Smooth muscle cell (in vitro differentiated cells): ENCODE measurements around the gene TAF4. TPM values are rescaled to one million over a fixed set of nuclear protein-coding genes. Genes with fewer than 3 reads are reported as not detected.
A peak's percentile ranks its signal among the peaks of the same experiment; 100 is the strongest.

Experiments used
- DNase-seq: peaks from one replicate; lab custom pipeline; 2025; ENCODE audit not compliant: unreplicated experiment; lab: John Stamatoyannopoulos, UW
- H2AFZ ChIP-seq: fragments of 200-600 bp; sonication (generic); 2 replicates; pipeline ENCODE4 v1.6.0; 2016; ENCODE audit warnings: antibody characterized with exemption, low read depth, mild to moderate bottlenecking
- H3F3A ChIP-seq: fragments of 200-600 bp; sonication (generic); 2 replicates; pipeline ENCODE4 v1.6.0; 2017; ENCODE audit warnings: antibody characterized with exemption, low read depth
- H3K27ac ChIP-seq: fragments of 200-600 bp; sonication (generic); 2 replicates; pipeline ENCODE4 v1.5.1; 2016; ENCODE audit warnings: low read depth, mild to moderate bottlenecking
- H3K27me3 ChIP-seq: fragments of 200-600 bp; sonication (generic); 2 replicates; pipeline ENCODE4 v1.6.1; 2016; ENCODE audit warnings: low read depth, mild to moderate bottlenecking
- H3K36me3 ChIP-seq: fragments of 200-600 bp; sonication (generic); 2 replicates; pipeline ENCODE4 v1.5.1; 2016; ENCODE audit warnings: low read depth
- H3K4me1 ChIP-seq: fragments of 200-600 bp; sonication (generic); 2 replicates; pipeline ENCODE4 v1.5.1; 2016; ENCODE audit warnings: low read depth
- H3K4me2 ChIP-seq: fragments of 200-600 bp; sonication (generic); 2 replicates; pipeline ENCODE4 v1.6.0; 2016; ENCODE audit warnings: mild to moderate bottlenecking
- H3K4me3 ChIP-seq: fragments of 200-600 bp; sonication (generic); 2 replicates; pipeline ENCODE4 v1.5.1; 2016; ENCODE audit warnings: mild to moderate bottlenecking
- H3K79me2 ChIP-seq: fragments of 200-600 bp; sonication (generic); 2 replicates; pipeline ENCODE4 v1.6.0; 2016; ENCODE audit warnings: low read depth, mild to moderate bottlenecking
- H3K9ac ChIP-seq: fragments of 200-600 bp; sonication (generic); 2 replicates; pipeline ENCODE4 v1.6.0; 2016; ENCODE audit warnings: low read depth
- H3K9me3 ChIP-seq: fragments of 200-600 bp; sonication (generic); replicated peaks from 2 replicates; pipeline ENCODE4 v1.5.1; 2016; ENCODE audit warnings: low read depth
- H4K20me1 ChIP-seq: fragments of 200-600 bp; sonication (generic); 2 replicates; pipeline ENCODE4 v1.6.0; 2016; ENCODE audit warnings: low read depth
- CTCF ChIP-seq: fragments of 200-600 bp; sonication (generic); IDR thresholded peaks from 2 replicates; pipeline ENCODE4 v1.5.1; 2017; ENCODE audit warnings: borderline replicate concordance, mild to moderate bottlenecking, antibody characterized with exemption; ENCODE audit not compliant: insufficient read depth, poor library complexity, severe bottlenecking
- WGBS: methylation state at CpG from one replicate; pipeline ENCODE4 v1.1.7; 2016; ENCODE audit warnings: low lambda C conversion rate; 5-methylcytosine and 5-hydroxymethylcytosine counted together
- polyA plus RNA-seq: library from polyadenylated mRNA; unstranded; fragments of >200 nt; fragmentation: Nextera tagmentation; extraction: Ambion mirVana; gene quantifications from 2 replicates; pipeline ENCODE4 v1.2.1, GENCODE V29; 2016
- total RNA-seq: library from RNA; depleted of rRNA; stranded (reverse); fragments of >200 nt; gene quantifications from 2 replicates; pipeline ENCODE4 v1.2.3, GENCODE V29; 2014

The TAF4 gene
- total and polyA plus RNA-seq, 2 experiments from 2014 or later, result 0.67 to 8.5 TPM

GRCh38 chr20:62066339-62066982 is 780 bp upstream of the TAF4 start:
- H3K4me3 ChIP-seq, result peak overlapping the region; percentile 83

DNA sequence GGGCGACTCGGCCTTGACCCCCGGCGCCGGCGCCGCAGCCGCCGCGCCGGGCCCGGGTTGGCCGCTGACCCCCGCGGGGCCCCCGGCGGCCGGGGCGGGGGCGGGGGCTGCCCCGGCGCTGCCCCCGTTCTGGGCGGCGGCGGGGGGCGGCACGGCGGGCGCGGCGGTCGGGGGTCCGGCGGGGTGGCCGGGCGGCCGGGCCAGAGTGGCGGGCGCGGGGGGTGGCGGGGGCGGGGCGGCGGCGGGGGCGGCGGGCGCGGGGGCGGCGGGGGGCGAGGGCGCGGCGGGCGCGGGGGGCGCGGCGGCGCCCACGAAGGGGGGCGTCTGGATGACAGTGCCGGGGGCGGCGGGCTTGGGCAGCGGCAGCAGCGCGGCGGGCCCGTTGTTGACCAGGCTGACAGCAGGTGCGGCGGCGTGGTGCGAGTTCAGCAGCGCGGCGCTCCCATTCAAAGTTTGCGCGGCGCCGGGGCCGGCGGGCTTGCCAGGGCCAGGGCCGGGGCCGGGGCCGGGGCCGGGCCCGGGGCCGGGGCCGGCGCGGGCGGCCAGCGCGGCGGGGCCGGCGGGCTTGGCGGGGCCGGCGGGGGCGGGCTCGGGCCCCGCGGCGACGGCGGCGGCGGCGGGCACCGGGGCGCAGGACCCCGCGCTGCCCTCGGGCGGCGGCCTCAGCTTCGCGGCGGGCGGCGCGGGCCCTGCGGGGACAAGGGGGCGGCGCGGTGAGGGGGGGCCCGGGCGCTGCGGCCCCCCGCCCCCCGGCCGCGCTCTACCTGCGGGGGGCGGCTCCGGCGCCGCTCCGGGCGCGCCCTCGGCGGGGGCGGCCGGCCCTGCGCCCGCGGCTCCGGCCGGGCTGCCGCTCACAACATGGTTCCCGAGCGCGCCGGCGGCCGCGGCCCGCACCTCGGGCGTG is 659 bp downstream of the TAF4 start:
- Histone ChIP-seq H3K36me3 (no peaks in the 10 kb centered on the region), H3K4me1 (peaks cover 13% of the 10 kb centered on the region), H3K79me2 (peaks cover 38% of the 10 kb centered on the region), H3K9me3 (no peaks in the 10 kb centered on the region), H3K27me3 (no peaks in the 10 kb centered on the region), H3K9ac (no peak overlapping the region), H3F3A (peaks cover 5% of the 10 kb centered on the region), H3K4me3 (peak overlapping the region; percentile 71), H2AFZ (no peak overlapping the region), H3K4me2 (peak overlapping the region; percentile 72), H4K20me1 (peaks cover 44% of the 10 kb centered on the region), H3K27ac (no peak overlapping the region)
- TF ChIP-seq CTCF, result no peak
- DNase-seq, result no peak
- 0% methylated on average over 45 of the region's 165 CpGs for WGBS

More at GRCh38 chr20:62066339-62066982, 780 bp upstream of the TAF4 start:
- peak overlapping the region; percentile 90 for H3K9ac ChIP-seq
- peaks cover 5% of the 10 kb centered on the region for H3F3A ChIP-seq
- DNase-seq, result no peak
- no peaks in the 10 kb centered on the region for H3K27me3 ChIP-seq
- WGBS, result 1% methylated on average over 28 of the region's 47 CpGs
- peaks cover 30% of the 10 kb centered on the region for H4K20me1 ChIP-seq
- no peak overlapping the region for H2AFZ ChIP-seq
- H3K79me2 ChIP-seq, result peaks cover 25% of the 10 kb centered on the region
- H3K27ac ChIP-seq, result peak overlapping the region; percentile 70
- H3K4me1 ChIP-seq, result peaks cover 13% of the 10 kb centered on the region
- no peak for TF ChIP-seq CTCF
- H3K4me2 ChIP-seq, result peak overlapping the region; percentile 84
- no peaks in the 10 kb centered on the region for H3K36me3 ChIP-seq
- no peaks in the 10 kb centered on the region for H3K9me3 ChIP-seq

- peak overlapping the region; percentile 55 for H3K4me3 ChIP-seq
- H3K9me3 ChIP-seq, result no peaks in the 10 kb centered on the region
- H3K27ac ChIP-seq, result no peak overlapping the region
- peaks cover 53% of the 10 kb centered on the region for H4K20me1 ChIP-seq
- no peak for DNase-seq
- H3K4me1 ChIP-seq, result peaks cover 13% of the 10 kb centered on the region
- peak overlapping the region; percentile 89 for H3K4me2 ChIP-seq
- H3F3A ChIP-seq, result peaks cover 5% of the 10 kb centered on the region
- 15% methylated on average over 47 of the region's 60 CpGs for WGBS
- H3K79me2 ChIP-seq, result peaks cover 46% of the 10 kb centered on the region
- H3K36me3 ChIP-seq, result no peaks in the 10 kb centered on the region
- no peak overlapping the region for H2AFZ ChIP-seq
- no peaks in the 10 kb centered on the region for H3K27me3 ChIP-seq
- H3K9ac ChIP-seq, result no peak overlapping the region
- no peak for TF ChIP-seq CTCF
These were observed 1.5 kb downstream of the TAF4 start for GRCh38 chr20:62063981-62064769.
